HG02938 (cell line): ENCODE data around the gene QSOX2.

Source experiments
- ATAC-seq: cut with Tn5 transposase; IDR thresholded peaks from one replicate; pipeline ENCODE4 v1.9.1; 2021; ENCODE audit warnings: mild to moderate bottlenecking, moderate library complexity; ENCODE audit not compliant: unreplicated experiment

QSOX2 gene

GRCh38 chr9:136252281-136252680, 6.7 kb upstream of the QSOX2 start:
- no peak for ATAC-seq

- no peak for ATAC-seq
These were observed 5.9 kb upstream of the QSOX2 start for GRCh38 chr9:136251264-136252115.

- ATAC-seq: no peak
These were observed 5.1 kb upstream of the QSOX2 start for GRCh38 chr9:136250676-136251075.

DNA sequence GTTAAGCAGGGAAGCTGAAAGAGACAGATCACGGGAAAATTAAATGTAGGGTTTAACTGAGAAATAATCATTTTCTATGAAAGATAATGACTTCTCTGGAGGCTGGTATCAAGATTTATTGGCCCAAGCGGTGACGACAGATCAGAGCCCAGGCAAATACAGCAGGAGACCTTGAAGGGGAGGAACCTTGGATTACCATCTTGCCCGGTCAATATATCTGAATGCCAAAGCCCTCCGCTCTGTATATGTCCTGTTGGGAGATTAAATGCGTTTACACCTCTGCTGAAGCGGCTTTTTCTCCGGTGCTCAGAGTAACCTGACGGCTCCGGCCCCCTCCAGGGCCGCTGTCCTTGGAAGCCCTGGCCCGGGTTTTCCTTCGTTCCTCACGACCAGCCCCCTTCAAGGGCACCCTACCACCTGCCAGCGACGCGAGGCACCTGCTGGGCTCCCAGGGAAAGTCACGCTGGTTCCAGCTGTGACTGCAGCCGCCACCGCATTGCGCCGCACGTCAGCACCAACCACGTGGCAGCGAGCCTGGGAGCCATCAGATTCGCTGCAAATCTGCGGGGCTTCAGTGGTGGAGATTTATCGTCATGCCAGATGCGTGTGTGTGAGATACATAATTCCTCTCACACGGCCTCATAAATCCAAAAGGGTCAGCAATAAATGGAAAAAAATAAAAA, 4.4 kb upstream of the QSOX2 start:
- ATAC-seq: no peak

DNA sequence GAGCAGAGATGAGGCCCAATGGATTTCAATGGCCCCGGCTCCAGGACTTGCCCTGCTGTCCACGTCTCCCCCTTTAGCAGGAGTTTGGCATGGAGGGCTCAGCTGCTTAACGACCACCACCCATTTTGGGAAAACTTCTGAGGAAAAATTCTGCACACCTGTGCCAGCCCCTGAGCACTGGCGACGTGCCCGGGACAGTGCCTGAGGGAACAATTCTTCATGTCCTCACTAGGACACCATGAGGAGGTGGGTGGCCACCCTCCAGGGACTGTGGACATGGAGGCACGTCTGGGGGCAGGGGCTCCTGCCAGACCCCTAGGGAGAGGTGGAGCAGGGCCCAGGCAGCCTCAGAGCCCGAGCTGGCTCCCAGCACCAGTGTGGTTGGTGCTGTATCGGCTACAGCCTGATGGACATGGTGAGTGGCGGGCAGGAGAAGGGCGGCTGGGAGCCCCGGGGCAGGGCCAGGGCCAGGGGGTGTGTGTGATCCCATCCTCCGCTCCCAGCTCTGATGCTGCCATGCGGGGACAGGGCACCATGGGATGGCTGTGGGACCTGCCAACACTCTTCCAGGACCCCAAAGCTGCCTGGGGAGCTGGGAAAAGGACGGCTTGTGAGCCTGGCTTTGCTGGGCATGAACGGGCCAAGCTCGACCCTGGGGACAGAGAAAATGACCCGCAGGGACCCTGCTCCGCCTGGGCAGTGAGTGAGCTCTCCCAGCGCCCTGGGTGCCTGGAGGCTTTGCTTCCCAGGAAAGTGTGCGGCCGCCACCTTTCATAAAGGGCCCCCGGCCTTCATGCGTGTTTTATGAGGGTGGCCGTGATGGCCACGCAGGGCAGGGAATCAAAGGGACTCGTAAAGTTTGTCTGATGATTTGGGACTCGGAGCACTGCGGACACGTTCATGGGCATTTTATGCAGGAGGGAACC, 3.6 kb upstream of the QSOX2 start:
- no peak for ATAC-seq

DNA sequence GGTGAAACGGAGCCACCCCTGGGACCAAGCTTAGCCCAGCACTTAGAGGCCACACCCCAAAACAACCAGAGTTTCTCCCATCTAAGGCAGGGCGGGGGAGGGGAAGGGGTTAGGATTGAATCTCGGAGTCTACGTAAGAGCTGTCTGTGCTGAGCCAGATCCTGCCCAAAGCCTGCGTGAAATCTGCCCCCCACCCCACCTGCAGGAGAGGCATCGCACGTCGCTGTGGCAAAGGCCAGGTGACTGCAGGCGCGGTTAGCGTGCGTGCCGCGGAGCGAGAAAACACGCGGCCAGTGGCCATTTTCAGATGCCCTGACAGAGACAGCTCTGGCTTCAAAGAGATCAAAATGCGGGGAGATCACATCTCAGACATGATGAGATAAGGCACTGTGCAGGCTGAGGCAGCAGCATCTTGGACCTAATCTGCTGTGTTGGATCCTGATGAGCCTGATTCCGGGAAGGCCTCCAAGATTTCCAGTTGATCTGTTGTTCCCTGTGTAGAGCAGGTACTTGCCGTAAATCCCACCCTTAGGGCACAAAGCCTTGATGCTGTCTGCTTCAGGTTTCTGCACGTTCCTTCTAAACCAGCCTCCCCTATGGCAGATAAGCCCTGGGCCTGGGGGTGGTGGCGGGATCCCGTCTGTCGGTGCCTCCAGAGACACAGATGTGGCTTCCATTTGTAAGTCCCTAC, 2.5 kb upstream of the QSOX2 start:
- ATAC-seq: no peak

DNA sequence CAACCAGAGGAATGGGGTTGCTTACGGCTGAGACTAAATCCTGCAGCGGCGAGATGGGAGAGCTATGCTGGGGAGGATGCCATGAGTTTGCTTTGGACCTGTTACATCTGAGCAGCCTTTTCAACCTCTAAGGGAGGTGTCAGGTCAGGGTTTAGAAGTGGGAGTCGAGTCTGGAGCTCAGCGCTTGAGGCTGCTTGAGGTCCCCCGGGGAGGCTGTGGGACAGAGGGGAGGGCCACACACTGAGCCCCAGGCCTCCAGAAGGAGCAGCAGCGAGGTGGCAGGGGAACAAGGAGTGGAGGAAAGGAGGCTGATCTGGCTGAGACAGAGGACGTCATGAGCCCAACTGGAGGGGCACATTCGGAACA, 1.9 kb upstream of the QSOX2 start:
- ATAC-seq: no peak

DNA sequence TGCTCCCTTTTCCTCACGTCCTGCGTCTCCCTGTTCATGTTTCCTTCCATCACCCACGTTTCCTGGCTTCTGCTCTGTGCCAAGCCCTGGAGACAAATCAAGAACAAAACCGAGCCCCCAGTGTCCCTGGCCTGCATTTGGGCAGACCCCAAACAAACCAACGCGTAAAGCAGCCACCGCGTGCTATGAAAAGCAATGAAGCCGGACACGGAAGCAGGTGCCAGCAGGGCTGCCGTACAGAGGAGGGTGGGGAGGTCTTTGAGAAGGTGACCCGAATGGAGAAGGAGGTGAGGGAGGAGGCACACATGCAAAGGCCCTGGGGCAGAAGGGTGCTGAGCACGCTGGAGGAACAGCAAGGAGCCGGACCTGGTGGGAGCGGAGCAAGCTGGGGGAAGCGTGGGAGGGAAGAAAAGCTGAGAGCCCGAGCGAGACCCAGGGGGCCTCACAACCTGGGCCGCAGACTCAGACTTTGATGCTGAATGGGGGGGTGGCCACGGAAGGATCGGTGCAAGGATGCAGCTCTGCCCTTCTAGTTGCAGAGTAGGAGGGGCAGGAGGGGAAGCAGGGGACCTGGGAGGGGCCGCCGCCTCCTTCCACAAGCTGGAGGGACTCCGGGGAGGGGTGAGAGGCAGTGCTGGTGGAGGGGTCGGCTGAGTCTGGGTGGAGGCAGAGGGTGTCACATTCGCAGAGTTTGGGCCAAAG, 1.4 kb upstream of the QSOX2 start:
- ATAC-seq: no peak

DNA sequence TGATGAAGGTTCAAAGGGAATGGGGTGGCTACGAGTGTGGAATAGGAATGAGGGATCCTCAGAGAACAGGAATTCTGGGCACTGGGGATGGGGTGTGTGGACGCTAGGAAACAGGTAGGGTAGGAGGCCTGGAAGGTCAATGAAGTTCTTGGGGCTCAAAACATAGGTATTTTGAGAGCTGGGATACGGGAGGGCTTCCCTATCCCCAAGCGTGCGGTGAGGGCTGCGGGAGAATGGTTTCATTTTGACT, 718 bp downstream of the QSOX2 start:
- ATAC-seq: no peak

GRCh38 chr9:136244122-136244968, 1.3 kb downstream of the QSOX2 start:
- ATAC-seq: no peak

DNA sequence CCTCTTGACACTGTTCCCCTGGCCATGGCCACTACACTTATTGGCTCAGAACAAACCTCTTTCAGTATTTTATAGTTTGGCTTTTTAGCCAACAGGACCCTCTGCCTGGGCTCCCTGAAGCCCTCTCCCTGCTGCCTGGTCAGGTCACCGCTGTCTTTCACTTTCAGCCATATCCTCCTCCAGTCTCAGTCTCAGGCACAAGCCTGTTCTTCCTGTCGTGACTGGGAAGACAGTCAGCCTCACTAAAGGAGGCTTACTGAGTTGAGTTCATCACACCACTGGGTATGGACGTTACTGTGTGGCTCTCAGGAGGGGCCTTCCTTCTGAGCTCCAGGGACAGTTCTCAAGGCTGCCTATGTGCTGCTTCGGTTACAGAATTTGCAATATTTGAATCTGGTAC, 2.0 kb downstream of the QSOX2 start:
- no peak for ATAC-seq

GRCh38 chr9:136242918-136243525, 2.6 kb downstream of the QSOX2 start:
- ATAC-seq: no peak

DNA sequence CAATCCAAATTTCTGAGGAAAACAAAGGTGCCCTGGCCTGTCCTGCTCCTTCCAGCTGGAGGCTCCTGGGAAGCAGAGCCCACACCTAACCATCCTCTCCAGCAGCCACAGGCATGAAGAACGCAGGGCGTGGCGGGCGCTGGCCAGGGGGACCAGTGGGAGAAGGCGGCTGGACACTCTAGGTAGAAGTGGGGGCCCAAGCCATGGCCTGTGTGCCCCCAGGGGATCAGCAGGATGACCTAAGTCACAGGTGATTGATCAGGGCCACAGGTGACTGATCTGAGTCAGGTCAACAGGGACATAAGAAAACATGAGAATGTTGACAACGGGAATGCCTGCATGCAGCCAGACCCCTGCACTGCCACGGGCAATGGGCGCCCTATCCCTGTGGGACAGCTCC, 3.4 kb downstream of the QSOX2 start:
- no peak for ATAC-seq

DNA sequence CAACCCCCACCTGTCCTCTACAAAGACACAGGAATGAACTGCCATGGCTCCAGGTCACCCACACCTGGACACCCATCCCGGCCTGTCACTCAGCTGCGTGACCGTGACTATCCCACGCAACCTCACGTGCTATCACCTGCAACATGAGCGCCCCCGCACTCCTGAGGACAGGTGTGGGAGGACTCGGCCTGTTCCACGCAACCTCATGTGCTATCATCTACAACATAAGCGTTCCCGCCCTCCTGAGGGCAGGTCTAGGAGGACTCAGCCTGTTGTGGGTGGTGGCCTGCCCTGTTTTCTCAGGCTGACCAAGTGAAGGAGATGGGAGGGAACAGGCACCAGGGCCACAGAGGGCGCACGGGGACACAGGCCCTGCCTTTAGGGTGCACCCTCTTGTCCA, 4.1 kb downstream of the QSOX2 start:
- ATAC-seq: no peak

DNA sequence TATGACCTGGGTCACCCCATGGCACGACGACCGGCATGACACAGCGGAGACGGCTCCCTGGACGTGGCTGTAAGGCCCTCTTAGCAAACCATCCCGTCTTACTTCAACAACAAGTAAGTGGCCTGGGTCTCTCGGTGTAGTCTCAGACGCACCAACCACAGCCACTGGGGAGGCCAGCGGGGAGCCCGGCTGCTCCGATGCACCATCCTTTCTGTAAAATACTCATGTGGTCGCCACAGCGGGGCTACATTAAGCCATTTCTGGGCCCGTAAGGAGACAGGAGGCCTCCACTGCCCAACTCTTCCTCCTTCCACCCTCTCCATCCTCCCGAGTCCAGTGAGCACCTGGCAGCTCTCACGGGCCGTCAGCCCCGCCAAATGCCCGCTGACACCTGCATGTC, 4.7 kb downstream of the QSOX2 start:
- no peak for ATAC-seq

DNA sequence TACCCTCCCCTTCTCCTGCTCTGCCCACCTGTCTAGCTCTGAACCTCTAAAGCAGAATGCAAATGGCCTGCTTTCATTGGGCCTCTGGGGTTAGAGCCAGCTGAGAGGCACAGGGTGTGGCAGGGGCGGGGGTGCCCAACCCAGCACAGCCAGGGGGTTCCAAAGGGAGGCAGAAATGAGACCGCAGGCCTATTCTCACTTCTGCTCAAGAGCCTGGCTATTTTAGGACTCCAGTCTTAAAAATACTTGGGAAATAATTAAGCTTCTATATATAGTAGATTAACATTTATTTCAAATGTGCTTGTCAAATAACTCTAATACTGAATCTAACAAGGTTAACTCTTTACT, 5.7 kb downstream of the QSOX2 start:
- no peak for ATAC-seq

GRCh38 chr9:136239135-136239982, 6.3 kb downstream of the QSOX2 start:
- ATAC-seq: no peak

DNA sequence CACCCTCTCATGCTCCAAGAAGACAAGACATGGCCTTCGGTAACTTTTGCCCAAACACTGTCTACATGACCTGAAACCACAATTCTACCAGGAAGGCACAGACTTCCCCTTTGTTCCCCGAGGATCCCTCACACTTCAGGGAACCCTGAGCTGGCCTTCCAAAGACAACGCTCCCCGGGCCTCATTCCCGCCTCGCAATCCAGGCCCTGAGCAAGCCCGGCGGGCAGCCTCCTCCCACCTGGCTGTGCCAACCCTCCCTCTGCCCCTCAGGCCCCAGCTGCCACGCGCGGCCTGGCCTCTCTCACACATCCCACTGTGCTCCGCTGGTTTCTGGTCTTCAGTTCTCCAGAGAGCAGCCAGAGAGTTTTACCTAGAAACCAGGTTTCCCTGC, 7.3 kb downstream of the QSOX2 start:
- no peak for ATAC-seq
